ENCODE results near the gene SDR42E2. TPM values are rescaled to one million over a fixed set of nuclear protein-coding genes. Genes with fewer than 3 reads are reported as not detected.

The SDR42E2 gene
- total and polyA plus RNA-seq, 2 donors (not counting 1 experiment from before 2014, with no cell fraction given) = 0.12 to 0.62 TPM

- H3K9ac ChIP-seq (ENCODE audit: low read length) = no peak overlapping the region
- no peaks in the 10 kb centered on the region for H4K20me1 ChIP-seq (ENCODE audit: control insufficient read depth, insufficient read depth, low read length, poor library complexity, severe bottlenecking)
- no peak overlapping the region for H3K27ac Mint-ChIP-seq
- no peak overlapping the region for H3K4me3 Mint-ChIP-seq
- H3K9me3 Mint-ChIP-seq (ENCODE audit: insufficient read depth) = no peaks in the 10 kb centered on the region
- peaks cover 7 to 11% of the 10 kb centered on the region in 2 donors for H3K4me1 ChIP-seq (ENCODE audit: control insufficient read depth in 2 of 2, insufficient read depth in 2 of 2, low read length in 2 of 2)
- peaks cover 7% of the 10 kb centered on the region for H3K4me1 Mint-ChIP-seq
- no peak overlapping the region for H3K4me3 ChIP-seq (ENCODE audit: control extremely low read depth in 1 of 5, extremely low read depth in 1 of 5, insufficient read depth in 1 of 5, low read depth in 2 of 5, low read length in 4 of 5)
- peaks cover 17% of the 10 kb centered on the region for H3K79me2 ChIP-seq (ENCODE audit: control insufficient read depth, insufficient read depth, low read length)
- intact Hi-C loops (cut with micrococcal nuclease) = no loop called here
- no peaks in the 10 kb centered on the region for H3K27me3 Mint-ChIP-seq
- ATAC-seq (ENCODE audit: low read depth) = no peak
- no peaks in the 10 kb centered on the region for H3K27me3 ChIP-seq (replicated peaks in 1 of 4; ENCODE audit: control extremely low read depth in 1 of 4, control insufficient read depth in 3 of 4, insufficient read depth in 4 of 4, low read length in 3 of 4)
- H3K27ac ChIP-seq (ENCODE audit: low read length in 2 of 2) = no peak overlapping the region
- no peak for DNase-seq
- H3K9me3 ChIP-seq (ENCODE audit: control extremely low read depth in 1 of 3, control insufficient read depth in 2 of 3, insufficient read depth in 1 of 3, low read length in 2 of 3) = no peaks in the 10 kb centered on the region
- WGBS (ENCODE audit: insufficient coverage) = no CpG with 5 or more reads among the region's 1 CpG
- TF ChIP-seq, protein P1, sequence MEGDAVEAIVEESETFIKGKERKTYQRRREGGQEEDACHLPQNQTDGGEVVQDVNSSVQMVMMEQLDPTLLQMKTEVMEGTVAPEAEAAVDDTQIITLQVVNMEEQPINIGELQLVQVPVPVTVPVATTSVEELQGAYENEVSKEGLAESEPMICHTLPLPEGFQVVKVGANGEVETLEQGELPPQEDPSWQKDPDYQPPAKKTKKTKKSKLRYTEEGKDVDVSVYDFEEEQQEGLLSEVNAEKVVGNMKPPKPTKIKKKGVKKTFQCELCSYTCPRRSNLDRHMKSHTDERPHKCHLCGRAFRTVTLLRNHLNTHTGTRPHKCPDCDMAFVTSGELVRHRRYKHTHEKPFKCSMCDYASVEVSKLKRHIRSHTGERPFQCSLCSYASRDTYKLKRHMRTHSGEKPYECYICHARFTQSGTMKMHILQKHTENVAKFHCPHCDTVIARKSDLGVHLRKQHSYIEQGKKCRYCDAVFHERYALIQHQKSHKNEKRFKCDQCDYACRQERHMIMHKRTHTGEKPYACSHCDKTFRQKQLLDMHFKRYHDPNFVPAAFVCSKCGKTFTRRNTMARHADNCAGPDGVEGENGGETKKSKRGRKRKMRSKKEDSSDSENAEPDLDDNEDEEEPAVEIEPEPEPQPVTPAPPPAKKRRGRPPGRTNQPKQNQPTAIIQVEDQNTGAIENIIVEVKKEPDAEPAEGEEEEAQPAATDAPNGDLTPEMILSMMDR (IDR thresholded peaks at IDR 0.05) = no peak
- ChIA-PET POLR2A (no interaction called here), CTCF (no interaction called here)
- H3K4me2 ChIP-seq (replicated peaks; ENCODE audit: low read depth, low read length, poor library complexity, severe bottlenecking) = no peak overlapping the region
- no peak overlapping the region for H2AFZ ChIP-seq (ENCODE audit: insufficient read depth, low read depth, low read length, poor library complexity, severe bottlenecking)
- H3K36me3 ChIP-seq (replicated peaks in 1 of 2; ENCODE audit: control extremely low read depth in 1 of 2, control insufficient read depth in 1 of 2, extremely low read depth in 1 of 2, insufficient read depth in 2 of 2, low read length in 1 of 2) = peaks cover 0 to 3% of the 10 kb centered on the region in 2 experiments
Measured at GRCh38 chr16:22222998-22223397, 60.7 kb downstream of the SDR42E2 start.

- Histone ChIP-seq H3K4me1 (ENCODE audit: control insufficient read depth in 2 of 2, insufficient read depth in 2 of 2, low read length in 2 of 2) (no peaks in the 10 kb centered on the region), H3K9ac (ENCODE audit: low read length) (no peak overlapping the region), H3K27ac (ENCODE audit: low read length in 2 of 2) (no peak overlapping the region), H2AFZ (ENCODE audit: insufficient read depth, low read depth, low read length, poor library complexity, severe bottlenecking) (no peak overlapping the region), H3K27me3 (replicated peaks in 1 of 4; ENCODE audit: control extremely low read depth in 1 of 4, control insufficient read depth in 3 of 4, insufficient read depth in 4 of 4, low read length in 3 of 4) (no peaks in the 10 kb centered on the region), H3K4me3 (ENCODE audit: control extremely low read depth in 1 of 5, extremely low read depth in 1 of 5, insufficient read depth in 1 of 5, low read depth in 2 of 5, low read length in 4 of 5) (no peak overlapping the region), H3K79me2 (ENCODE audit: control insufficient read depth, insufficient read depth, low read length) (peaks cover 11% of the 10 kb centered on the region), H4K20me1 (ENCODE audit: control insufficient read depth, insufficient read depth, low read length, poor library complexity, severe bottlenecking) (no peaks in the 10 kb centered on the region), H3K9me3 (ENCODE audit: control extremely low read depth in 1 of 3, control insufficient read depth in 2 of 3, insufficient read depth in 1 of 3, low read length in 2 of 3) (no peaks in the 10 kb centered on the region), H3K36me3 (replicated peaks in 1 of 2; ENCODE audit: control extremely low read depth in 1 of 2, control insufficient read depth in 1 of 2, extremely low read depth in 1 of 2, insufficient read depth in 2 of 2, low read length in 1 of 2) (peaks cover 0 to 3% of the 10 kb centered on the region in 2 experiments), H3K4me2 (replicated peaks; ENCODE audit: low read depth, low read length, poor library complexity, severe bottlenecking) (no peak overlapping the region)
- no peak for TF ChIP-seq EZH2 (IDR thresholded peaks at IDR 0.05; ENCODE audit: borderline replicate concordance, insufficient read depth, low read depth, low read length, poor library complexity, severe bottlenecking)
- TF ChIP-seq, protein P1 (IDR thresholded peaks at IDR 0.05) = no peak
- DNase-seq (no peak), ATAC-seq (ENCODE audit: low read depth) (no peak)
- Mint-ChIP-seq H3K9me3 (ENCODE audit: insufficient read depth) (no peaks in the 10 kb centered on the region), H3K4me3 (no peak overlapping the region), H3K27me3 (no peaks in the 10 kb centered on the region), H3K27ac (no peak overlapping the region), H3K4me1 (no peaks in the 10 kb centered on the region)
- WGBS (ENCODE audit: insufficient coverage) = 98% methylated on average over 6 of the region's 7 CpGs
- intact Hi-C loops (cut with micrococcal nuclease) = no loop called here
- POLR2A ChIA-PET = no interaction called here
- CTCF ChIA-PET = interaction anchor here (0.6 to 1.2 kb wide), 3 partner anchors 14 to 153 kb away, joined by 3 read pairs; no protein-coding TSS in a partner anchor
Measured at GRCh38 chr16:22225060-22225459, 62.8 kb downstream of the SDR42E2 start.
